SU-DHL-6 (cell line): Measurements from ENCODE around the gene TRMU.
"Not testable (repeated sequence)": the region's sequence is repeated elsewhere in the genome, so short reads cannot be mapped to it uniquely, and the experiment has no call there.

Source experiments
- H2AFZ ChIP-seq: fragments of 200-600 bp; sonication (generic); 2 replicates; pipeline ENCODE4 v1.6.1; 2014; ENCODE audit warnings: low read depth, mild to moderate bottlenecking, moderate library complexity, mixed read lengths, antibody characterized with exemption, low read length; ENCODE audit not compliant: severe bottlenecking
- H3F3A ChIP-seq: fragments of 200-600 bp; shearing (Covaris generic); 2 replicates; pipeline ENCODE4 v1.6.0; 2016; ENCODE audit warnings: antibody characterized with exemption, mild to moderate bottlenecking; ENCODE audit not compliant: insufficient read depth
- H3K27ac ChIP-seq: fragments of 200-600 bp; sonication (generic); 2 replicates; pipeline ENCODE4 v1.5.1; 2016; ENCODE audit warnings: low read depth, mild to moderate bottlenecking, low read length, moderate library complexity, mixed read lengths
- H3K27me3 ChIP-seq: fragments of 200-600 bp; sonication (generic), shearing (Covaris generic); 2 replicates; pipeline ENCODE4 v1.6.0; 2014; ENCODE audit warnings: mild to moderate bottlenecking, low read length
- H3K36me3 ChIP-seq: fragments of 200-600 bp; sonication (generic); 2 replicates; pipeline ENCODE4 v1.6.1; 2014; ENCODE audit warnings: mild to moderate bottlenecking, low read length, mixed read lengths
- H3K4me2 ChIP-seq: fragments of 300-600, 200-600 bp; shearing (Covaris generic), sonication (generic); 2 replicates; pipeline ENCODE4 v1.6.0; 2014; ENCODE audit warnings: low read length, low read depth, mild to moderate bottlenecking; ENCODE audit not compliant: poor library complexity, severe bottlenecking
- H3K4me3 ChIP-seq: fragments of 200-600 bp; sonication (generic); 2 replicates; pipeline ENCODE4 v1.5.1; 2014; ENCODE audit warnings: antibody characterized with exemption, low read length, mild to moderate bottlenecking, mixed read lengths; ENCODE audit not compliant: insufficient read depth, poor library complexity, severe bottlenecking
- H3K79me2 ChIP-seq: fragments of 200-600 bp; sonication (generic); 2 replicates; pipeline ENCODE4 v1.6.1; 2014; ENCODE audit warnings: mild to moderate bottlenecking, low read length, moderate library complexity; ENCODE audit not compliant: insufficient read depth
- H3K9ac ChIP-seq: fragments of 200-600 bp; sonication (generic); 2 replicates; pipeline ENCODE4 v1.7.0; 2014; ENCODE audit warnings: mild to moderate bottlenecking, low read length
- H3K9me2 ChIP-seq: fragments of 200-600 bp; sonication (generic); replicated peaks from 2 replicates; pipeline ENCODE4 v1.6.1; 2014; ENCODE audit warnings: low read length; ENCODE audit not compliant: insufficient read depth
- H3K9me3 ChIP-seq: fragments of 200-600 bp; sonication (generic); 2 replicates; pipeline ENCODE4 v1.6.1; 2014; ENCODE audit warnings: low read length, mixed read lengths; ENCODE audit not compliant: insufficient read depth
- H4K20me1 ChIP-seq: fragments of 200-600 bp; sonication (generic); 2 replicates; pipeline ENCODE4 v1.6.1; 2014; ENCODE audit warnings: low read depth, mild to moderate bottlenecking, antibody characterized with exemption, low read length, moderate library complexity, mixed read lengths
- EZH2phosphoT487 ChIP-seq: fragments of 200-600 bp; sonication (generic), shearing (Covaris generic); conservative IDR thresholded peaks from 2 replicates; pipeline ENCODE4 v1.6.1; 2018; ENCODE audit warnings: mild to moderate bottlenecking, antibody characterized with exemption, low read length, moderate library complexity, mixed read lengths
- TF ChIP-seq, protein P1 (sequence below): fragments of 200-600 bp; sonication (generic); IDR thresholded peaks from one replicate; pipeline ENCODE4 v1.5.1; 2017; ENCODE audit warnings: antibody characterized with exemption, mild to moderate bottlenecking, low read length, moderate library complexity; ENCODE audit not compliant: insufficient read depth, poor library complexity, severe bottlenecking

Gene TRMU

DNA sequence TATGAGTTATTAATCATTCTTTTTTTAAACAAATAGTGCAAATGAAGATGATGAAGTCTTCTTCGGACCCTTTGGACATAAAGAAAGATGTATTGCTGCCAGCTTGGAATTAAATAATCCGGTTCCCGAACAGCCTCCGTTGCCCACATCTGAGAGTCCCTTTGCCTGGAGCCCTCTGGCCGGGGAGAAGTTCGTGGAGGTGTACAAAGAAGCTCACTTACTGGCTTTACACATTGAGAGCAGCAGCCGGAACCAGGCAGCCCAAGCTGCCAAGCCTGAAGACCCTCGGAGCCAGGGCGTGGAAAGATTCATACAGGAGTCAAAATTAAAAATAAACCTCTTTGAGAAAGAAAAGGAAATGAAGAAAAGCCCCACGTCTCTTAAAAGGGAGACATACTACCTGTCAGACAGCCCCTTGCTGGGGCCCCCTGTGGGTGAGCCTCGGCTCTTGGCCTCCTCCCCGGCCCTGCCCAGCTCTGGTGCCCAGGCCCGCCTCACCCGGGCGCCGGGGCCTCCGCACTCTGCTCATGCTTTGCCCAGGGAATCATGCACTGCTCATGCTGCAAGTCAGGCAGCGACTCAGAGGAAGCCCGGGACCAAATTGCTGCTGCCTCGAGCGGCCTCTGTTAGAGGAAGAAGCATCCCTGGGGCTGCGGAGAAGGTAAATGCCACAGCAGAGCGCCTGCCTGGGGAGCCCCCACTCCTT, 27.1 kb upstream of the TRMU start:
- no peaks in the 10 kb centered on the region; the same call in 1 of the 2 replicates for H4K20me1 ChIP-seq
- H3K36me3 ChIP-seq, result peaks cover 14% of the 10 kb centered on the region; the same call in 1 of the 2 replicates
- no peaks in the 10 kb centered on the region for H3K9me2 ChIP-seq
- peaks cover 66% of the 10 kb centered on the region for H3K79me2 ChIP-seq
- H3K9me3 ChIP-seq, result no peaks in the 10 kb centered on the region
- no peak overlapping the region for H3K4me3 ChIP-seq
- H3K27me3 ChIP-seq, result no peaks in the 10 kb centered on the region
- H3K4me2 ChIP-seq, result no peak overlapping the region
- H2AFZ ChIP-seq, result no peak overlapping the region
- H3K9ac ChIP-seq, result no peak overlapping the region
- H3K27ac ChIP-seq, result no peak overlapping the region
- H3F3A ChIP-seq, result no peaks in the 10 kb centered on the region
- TF ChIP-seq, protein P1, sequence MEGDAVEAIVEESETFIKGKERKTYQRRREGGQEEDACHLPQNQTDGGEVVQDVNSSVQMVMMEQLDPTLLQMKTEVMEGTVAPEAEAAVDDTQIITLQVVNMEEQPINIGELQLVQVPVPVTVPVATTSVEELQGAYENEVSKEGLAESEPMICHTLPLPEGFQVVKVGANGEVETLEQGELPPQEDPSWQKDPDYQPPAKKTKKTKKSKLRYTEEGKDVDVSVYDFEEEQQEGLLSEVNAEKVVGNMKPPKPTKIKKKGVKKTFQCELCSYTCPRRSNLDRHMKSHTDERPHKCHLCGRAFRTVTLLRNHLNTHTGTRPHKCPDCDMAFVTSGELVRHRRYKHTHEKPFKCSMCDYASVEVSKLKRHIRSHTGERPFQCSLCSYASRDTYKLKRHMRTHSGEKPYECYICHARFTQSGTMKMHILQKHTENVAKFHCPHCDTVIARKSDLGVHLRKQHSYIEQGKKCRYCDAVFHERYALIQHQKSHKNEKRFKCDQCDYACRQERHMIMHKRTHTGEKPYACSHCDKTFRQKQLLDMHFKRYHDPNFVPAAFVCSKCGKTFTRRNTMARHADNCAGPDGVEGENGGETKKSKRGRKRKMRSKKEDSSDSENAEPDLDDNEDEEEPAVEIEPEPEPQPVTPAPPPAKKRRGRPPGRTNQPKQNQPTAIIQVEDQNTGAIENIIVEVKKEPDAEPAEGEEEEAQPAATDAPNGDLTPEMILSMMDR, result no peak
- no peak for TF ChIP-seq EZH2phosphoT487

DNA sequence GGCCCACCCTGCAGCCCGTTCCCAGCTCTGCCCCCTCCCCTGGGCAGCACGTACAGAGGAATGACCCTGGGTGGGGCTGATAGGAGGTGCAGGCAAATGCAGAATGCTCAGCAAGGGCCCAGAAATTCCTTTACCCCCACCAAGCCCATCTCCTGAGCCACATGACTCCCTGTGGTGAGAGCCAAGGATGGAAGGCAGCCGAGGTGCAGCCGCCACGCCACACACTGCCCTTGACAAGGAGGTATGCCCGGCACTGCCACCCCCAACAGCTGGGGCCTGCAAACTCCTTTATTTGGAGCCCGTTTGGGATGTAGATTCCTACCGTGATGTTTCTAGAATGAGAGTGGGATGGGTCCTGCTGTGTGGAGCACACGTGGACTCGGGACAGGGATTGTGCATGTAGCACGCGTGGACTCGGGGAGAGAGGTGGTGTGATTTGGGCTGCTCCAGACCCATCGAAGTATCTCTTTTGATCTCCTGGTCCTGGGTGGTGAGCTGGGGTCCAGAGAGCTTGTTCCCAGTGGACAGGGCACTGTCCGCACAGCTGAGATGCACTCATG, 25.9 kb upstream of the TRMU start:
- no peaks in the 10 kb centered on the region for H3K27me3 ChIP-seq
- peaks cover 14% of the 10 kb centered on the region; the same call in 1 of the 2 replicates for H3K36me3 ChIP-seq
- no peaks in the 10 kb centered on the region; the same call in 1 of the 2 replicates for H4K20me1 ChIP-seq
- H3K4me3 ChIP-seq, result no peak overlapping the region
- no peak overlapping the region for H3K9ac ChIP-seq
- no peak overlapping the region for H3K27ac ChIP-seq
- H3K4me2 ChIP-seq, result no peak overlapping the region
- no peak for TF ChIP-seq EZH2phosphoT487
- TF ChIP-seq, protein P1, result no peak
- H3K9me3 ChIP-seq, result no peaks in the 10 kb centered on the region
- no peak overlapping the region for H2AFZ ChIP-seq
- no peaks in the 10 kb centered on the region for H3F3A ChIP-seq
- no peaks in the 10 kb centered on the region for H3K9me2 ChIP-seq
- H3K79me2 ChIP-seq, result peaks cover 54% of the 10 kb centered on the region

DNA sequence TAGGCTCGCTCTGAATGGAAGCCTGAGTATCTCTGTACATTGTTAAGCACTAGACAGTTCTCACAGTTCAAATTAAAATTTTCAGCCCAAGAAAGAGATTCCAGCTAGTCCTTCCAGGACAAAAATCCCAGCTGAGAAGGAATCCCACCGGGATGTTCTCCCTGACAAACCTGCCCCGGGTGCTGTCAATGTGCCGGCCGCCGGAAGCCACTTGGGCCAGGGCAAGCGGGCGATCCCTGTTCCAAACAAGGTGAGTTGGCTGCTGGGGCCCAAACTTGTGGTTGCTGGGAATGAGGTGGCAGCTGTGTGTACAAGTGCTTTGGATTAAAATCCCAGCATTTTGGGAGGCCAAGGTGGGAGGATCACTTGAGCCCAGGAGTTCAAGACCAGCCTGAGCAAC, 23.5 kb upstream of the TRMU start:
- TF ChIP-seq EZH2phosphoT487, result no peak
- TF ChIP-seq, protein P1, result no peak
- no peaks in the 10 kb centered on the region for H3K27me3 ChIP-seq
- no peak overlapping the region for H3K4me3 ChIP-seq
- no peaks in the 10 kb centered on the region; the same call in 1 of the 2 replicates for H4K20me1 ChIP-seq
- H3K9ac ChIP-seq, result no peak overlapping the region
- H3K9me3 ChIP-seq, result no peaks in the 10 kb centered on the region
- H3K4me2 ChIP-seq, result no peak overlapping the region
- H2AFZ ChIP-seq, result no peak overlapping the region
- peaks cover 22% of the 10 kb centered on the region; the same call in 1 of the 2 replicates for H3K36me3 ChIP-seq
- H3F3A ChIP-seq, result no peaks in the 10 kb centered on the region
- no peak overlapping the region for H3K27ac ChIP-seq
- no peaks in the 10 kb centered on the region for H3K9me2 ChIP-seq
- peaks cover 35% of the 10 kb centered on the region for H3K79me2 ChIP-seq

DNA sequence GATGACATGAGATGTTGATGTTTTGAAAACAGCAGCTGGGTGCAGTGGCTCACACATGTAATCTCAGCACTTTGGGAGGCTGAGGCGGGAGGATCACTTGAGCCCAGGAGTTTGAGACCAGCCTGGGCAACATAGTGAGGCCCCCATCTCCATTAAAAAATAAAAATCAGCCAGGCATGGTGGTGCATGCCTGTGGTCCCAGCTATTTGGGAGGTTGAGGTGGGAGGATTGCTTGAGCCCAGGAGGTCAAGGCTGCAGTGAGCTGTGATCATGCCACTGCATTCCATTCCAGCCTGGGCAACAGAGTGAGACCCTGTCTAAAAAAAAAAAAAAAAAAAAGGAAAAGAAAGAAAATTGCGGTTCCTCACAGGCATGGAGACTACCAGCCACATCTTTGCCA, 22.7 kb upstream of the TRMU start:
- not testable (repeated sequence) for H2AFZ ChIP-seq, H3K27me3 ChIP-seq, H3K9me2 ChIP-seq, H3F3A ChIP-seq, H3K9me3 ChIP-seq, H3K4me2 ChIP-seq, H3K27ac ChIP-seq, H4K20me1 ChIP-seq, H3K4me3 ChIP-seq, H3K9ac ChIP-seq
- Histone ChIP-seq H3K36me3 (peaks cover 27% of the 10 kb centered on the region; the same call in 1 of the 2 replicates), H3K79me2 (peaks cover 28% of the 10 kb centered on the region)
